DMS79 (cell line): ENCODE results near the gene RPL22.
A peak's percentile ranks its signal among the peaks of the same experiment; 100 is the strongest.

Experiments
- DNase-seq: peaks from one replicate; lab custom pipeline; 2025; lab: John Stamatoyannopoulos, UW

RPL22 gene

GRCh38 chr1:6172549-6172948 is 26.8 kb downstream of the RPL22 start:
- no peak for DNase-seq

DNA sequence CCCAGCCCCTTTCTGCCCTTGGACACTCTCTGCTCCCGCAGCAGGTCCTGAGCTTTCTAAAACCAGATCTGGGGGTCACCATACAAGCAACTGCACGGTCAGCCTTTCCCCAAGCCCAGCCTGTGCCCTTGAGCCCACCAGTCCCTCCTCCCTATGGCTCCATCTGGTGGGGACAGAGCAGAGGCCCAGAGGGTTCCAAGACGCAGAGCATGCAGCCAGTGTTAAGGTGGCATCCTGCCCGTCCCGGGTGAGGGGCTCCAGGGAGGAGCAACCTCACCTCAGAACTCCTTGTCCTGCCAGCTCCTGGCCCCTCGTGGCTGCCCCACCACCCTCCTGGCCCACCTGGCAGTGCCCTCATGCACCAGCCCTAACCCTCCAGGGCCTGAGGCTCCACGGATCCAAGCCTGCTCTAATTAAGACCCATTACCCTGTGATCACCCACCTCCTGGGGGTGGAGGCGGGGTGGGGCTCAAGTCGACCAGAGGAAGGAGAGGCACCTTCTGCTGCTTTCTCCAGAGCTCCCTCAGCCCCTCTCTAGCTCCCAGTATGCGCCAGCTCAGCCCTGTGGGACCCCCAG is 27.8 kb downstream of the RPL22 start:
- DNase-seq: no peak

DNA sequence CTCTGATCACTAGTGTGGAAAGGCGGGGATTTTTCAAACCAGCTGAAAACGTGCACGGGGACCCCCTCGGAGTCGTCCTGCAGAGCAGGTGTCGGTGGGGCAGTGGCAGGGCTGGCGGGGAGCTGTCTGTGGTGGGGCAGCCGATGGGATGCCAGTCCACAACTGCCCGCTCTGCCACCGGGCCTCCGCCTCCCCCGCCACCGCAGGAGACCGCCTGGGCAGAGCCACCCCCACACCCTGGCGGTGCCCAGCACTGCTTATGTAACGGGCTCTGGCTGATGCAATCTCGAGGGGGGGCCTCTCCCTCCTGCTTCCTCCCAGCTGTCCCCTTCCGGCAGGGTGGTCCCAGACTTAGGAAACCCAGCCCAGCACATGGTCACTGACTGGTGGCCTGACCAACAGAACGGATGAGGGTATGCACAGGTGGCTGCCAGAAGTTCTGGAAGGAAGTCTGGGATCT is 28.6 kb downstream of the RPL22 start:
- no peak for DNase-seq

DNA sequence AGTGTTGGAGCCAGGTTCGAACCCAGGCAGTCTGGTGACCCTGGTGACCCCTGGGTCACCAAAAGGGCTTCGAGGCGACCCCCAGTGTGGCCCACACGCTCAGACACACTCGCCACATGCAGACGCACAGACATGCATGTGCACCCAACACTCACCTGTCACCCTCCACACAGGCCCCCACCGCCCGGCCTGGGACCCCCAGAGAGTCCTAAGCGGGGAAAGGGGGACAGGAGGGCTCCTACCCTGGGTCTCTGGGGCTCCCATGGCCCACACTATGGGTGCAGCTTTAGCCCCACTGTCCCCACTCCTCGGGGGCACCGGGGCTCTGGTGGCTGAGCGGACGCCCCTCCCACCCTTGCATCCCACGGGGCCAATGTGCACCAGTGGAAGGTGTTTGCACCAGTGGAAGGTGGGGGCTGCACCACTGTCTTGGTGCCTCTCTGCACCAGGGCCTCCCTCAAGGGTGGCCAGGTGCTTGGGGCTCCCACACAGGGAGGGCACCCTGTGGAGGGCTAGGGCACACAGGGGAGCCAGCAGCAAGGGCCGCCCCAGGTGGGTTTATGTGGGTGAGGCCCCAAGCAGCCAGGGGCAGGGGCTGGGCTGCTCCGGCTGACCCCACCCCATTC is 29.2 kb downstream of the RPL22 start:
- no peak for DNase-seq

DNA sequence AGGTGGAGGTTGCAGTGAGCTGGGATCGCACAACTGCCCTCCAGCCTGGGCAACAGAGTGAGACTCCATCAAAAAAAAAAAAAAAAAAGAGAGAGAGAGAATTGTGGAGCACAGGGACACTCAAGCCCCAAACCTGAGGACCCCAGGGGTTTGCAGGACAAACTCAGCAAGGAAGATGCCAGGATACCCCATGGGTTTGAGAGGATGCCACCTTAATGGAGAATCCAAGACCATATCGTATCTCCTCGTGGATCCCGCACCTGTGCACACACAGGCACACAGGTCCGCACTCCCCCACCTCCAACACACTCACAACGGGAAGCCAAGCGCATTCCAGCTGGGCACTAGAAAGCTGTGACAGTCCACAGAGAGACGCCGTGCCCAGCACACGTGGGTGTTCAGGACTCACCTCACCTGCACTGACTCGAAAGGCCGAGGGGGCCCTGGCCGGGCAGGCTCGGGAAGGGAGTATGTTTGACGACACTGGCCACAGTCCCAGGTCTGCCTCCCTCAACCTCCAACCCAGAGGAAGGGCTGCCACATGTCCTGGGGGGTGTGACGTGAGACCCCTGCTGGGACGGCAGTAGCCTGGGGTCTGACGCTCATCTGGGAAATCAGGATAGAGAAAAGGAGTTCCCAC is 30.3 kb downstream of the RPL22 start:
- DNase-seq: no peak

DNA sequence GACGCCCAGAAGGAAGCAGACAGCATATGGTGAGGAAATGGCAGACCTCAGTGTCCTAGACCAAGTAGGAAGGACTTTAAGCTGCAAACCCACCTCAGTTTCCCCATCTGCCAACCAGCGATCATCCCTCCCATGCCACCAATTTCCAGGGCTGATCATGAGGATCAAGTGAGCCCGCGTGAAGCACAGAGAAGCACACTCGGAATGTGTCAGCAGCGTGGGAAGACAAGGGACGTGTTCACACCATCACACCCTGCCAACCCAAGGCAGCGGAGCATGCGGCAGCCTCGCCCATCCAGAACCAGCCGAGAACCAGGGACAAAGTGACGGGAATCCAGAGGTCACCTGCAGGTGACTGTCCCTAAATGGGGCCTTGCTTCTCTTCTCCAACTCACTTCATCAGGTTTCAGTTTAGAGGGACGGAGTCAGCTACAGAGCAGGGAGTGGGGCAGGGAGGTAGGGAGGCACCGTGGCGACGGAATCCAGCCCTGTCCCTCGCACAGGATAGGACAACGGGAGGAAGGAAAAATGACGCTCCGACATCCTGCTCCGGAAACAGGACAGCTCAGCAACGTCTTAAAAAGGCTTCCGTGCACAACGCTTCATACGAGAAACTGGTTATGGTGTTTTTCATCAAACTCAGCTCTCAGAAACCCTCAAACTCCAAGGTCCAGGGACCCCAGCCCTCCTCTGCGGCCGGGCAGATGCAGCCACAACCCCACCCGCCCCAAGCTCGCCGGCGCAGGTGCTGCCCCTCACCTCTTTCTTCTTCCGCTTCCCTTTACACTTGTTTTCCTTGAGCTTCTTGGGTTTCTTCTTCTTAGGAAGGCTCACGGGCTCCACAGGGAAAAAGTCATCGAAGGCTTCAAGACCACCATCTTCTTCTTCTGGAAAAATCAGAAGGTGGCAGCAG is 31.7 kb downstream of the RPL22 start:
- DNase-seq: no peak

DNA sequence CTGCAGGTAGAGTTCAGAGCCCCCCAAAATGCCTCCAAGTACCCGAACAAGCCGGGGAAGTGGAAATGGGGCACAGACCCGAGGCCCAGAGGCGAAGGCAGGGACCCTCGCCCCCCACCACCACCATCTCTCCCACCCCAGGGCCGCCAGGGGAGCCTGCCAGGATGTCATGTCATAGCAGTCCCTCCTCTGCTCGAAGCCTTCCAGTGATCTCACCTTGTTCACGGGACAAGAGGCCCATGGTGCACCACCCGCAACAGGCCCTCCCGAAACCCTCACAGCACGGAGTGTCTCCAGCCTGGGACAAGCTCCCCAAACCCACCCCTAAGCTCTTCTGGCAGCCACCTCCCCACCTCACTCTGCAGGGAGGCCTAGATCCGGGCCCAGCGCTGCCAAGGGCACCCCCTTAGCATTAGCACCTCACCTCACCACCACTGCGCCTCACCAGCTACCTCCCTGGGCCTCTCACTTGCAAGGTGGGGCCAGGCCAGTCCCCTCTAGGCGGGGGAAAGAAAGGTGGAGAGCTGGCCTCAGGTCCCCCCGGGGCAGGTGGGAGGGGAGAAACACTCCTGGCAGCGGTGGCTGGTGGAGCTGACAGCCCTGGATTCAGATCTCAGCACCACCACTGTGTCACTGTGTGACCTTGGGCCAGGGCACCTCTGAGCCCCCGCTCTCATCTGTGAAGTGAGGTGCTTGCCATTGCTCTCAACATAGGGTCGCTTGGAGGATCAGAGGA is 32.6 kb downstream of the RPL22 start:
- no peak for DNase-seq

DNA sequence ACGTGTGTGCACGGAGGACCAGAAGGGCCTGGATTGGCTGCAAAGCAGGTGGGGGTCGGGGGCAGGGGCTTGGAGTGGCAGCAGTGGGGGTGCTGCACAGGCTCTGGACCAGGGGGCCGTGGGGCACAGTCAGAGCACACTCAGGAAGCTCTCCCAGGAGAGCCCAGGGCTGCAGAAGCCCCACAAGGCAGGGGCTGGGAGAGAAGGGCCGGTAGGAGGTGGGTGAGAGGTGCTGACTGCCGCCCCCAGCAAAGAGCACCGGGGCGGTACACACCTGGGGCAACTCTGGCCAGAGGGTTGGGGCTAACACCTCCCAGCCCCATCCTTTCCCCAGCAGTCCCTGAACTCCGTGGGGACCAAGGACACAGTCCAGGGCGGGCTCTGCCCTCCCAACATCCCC is 33.2 kb downstream of the RPL22 start:
- DNase-seq: no peak

- DNase-seq: no peak
Measured at GRCh38 chr1:6165441-6165985, 33.9 kb downstream of the RPL22 start.

- no peak for DNase-seq
Measured at GRCh38 chr1:6165027-6165426, 34.4 kb downstream of the RPL22 start.

- DNase-seq: no peak
Measured at GRCh38 chr1:6163973-6164617, 35.3 kb downstream of the RPL22 start.

- peak; percentile 82 for DNase-seq
Measured at GRCh38 chr1:6163191-6163972, 36.0 kb downstream of the RPL22 start.

DNA sequence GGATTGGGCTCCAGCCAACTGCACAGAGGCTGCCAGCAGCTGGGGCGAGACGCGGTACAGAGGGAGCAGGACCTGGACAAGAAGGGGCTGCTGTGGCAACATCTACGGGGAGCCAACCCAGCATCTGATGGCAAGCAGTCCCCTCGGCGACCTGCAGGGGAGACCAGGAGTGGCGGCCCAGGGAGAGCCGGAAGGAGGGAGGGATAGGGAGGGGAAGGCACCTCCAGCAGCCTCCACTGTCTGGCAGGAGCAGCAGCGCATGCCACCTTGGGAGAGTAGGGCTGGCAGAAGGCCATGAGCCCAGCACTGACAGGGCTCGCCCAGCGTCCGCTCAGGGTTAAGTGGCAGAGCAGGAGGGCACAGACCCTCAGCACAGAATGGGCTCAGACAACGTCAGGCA is 36.6 kb downstream of the RPL22 start:
- peak; percentile 85 for DNase-seq

DNA sequence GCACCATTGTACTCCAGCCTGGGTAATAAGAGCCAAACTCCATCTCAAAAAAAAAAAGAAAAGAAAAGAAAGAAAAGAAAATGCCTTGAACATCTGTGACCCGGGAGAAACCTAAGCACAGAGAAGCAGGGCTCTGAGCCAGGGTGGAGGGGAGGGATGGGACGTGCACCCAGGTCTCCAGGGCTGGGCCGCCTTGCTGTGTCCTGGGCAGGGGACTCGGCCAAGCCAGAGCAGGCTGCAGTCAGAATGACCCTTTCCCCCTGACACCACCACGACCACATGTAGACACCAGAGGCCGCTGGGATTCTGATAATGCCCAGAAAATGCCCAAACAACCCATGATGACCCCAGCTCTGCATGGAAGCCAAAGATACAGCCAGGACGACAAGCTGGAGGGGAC is 37.1 kb downstream of the RPL22 start:
- no peak for DNase-seq

DNA sequence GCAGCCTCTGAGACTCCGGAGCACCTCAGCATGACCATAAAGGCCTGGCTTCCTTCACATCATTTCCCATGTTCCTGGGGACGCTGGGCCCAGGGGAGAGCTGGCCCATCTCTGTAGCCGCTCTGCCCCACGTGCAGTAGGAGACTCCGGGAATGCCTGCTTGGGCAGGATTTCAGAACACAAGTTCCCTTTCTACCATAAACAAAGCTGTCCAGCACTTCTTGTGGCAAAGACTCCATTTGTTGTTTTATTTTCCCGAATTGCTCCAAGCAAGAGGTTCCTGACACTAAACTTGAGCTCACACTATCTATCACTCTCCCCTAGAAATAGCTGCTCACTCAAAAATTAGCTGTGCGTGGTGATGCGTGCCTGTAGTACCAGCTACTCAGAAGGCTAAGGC is 41.2 kb downstream of the RPL22 start:
- no peak for DNase-seq

GRCh38 chr1:6157528-6158174 is 41.7 kb downstream of the RPL22 start:
- DNase-seq: no peak

DNA sequence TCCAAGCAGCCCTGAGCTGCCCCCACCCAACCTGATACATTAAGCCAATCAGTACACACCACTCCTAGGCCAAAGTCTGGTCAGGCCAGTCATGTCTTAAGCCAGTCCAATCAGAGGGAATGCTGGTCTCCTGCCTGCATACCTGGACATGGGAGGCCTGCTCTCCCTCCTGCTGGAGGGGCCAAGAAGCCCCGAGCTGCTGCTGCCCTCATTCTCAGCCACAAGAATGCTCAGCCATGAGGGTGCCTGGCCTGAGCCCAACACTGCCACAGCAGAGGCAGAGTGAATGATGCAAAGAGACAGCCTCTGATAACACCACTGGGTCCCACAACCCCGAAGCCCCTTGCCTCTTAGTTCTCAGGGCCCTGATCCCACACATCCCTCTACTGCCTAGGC is 42.3 kb downstream of the RPL22 start:
- no peak for DNase-seq

DNA sequence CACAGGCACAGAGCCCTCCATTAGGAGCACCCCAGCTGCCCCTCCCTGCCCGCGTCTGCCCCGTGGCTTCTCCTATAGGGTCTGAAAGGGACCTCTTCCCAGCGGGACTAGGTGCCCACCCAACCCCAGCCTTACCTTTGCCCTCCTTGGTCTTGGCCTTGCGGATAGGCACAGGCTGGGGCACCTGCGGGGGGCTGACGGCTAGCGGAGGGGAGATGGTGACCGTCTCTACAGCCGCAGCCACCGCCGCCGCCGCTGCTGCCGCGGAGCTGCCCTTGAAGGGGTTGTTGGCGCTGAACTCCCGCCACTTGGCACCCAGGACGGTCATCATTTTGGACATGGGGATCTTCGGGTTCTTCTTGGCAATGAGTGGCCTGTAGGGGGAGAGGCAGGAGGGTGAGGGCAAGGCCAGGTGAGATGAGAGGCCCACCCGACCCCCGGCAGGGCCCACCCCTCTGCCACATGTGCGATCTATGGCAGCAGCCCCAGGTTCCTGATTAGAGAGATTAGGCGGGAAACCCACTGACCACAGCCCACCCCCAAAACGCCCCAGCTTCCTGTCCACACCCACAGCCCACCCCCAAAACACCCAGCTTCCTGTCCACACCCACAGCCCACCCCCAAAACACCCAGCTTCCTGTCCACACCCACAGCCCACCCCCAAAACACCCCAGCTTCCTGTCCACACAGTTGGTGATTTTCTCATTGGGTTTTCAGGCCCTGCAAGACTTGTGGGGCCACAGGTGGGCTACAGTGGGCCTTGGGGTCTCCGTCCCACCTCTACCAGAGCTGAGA is 44.7 kb downstream of the RPL22 start:
- DNase-seq: no peak

GRCh38 chr1:6152882-6153281 is 46.5 kb downstream of the RPL22 start:
- DNase-seq: no peak
